H1 (cell line): ENCODE measurements around the gene TSEN2. TPM values are rescaled to one million over a fixed set of nuclear protein-coding genes. Genes with fewer than 3 reads are reported as not detected.

Experiments used
- CTCF ChIA-PET: fragments of 300-600 bp; sonication (Branson Sonifier 250); formaldehyde crosslinking; loops from one replicate; lab custom pipeline; 2021; ENCODE audit not compliant: partially characterized antibody; lab: Charles Lee
- POLR2A ChIA-PET: fragments of 300-600 bp; sonication (Branson Sonifier 250); formaldehyde crosslinking; loops from one replicate; lab custom pipeline; 2021; ENCODE audit warnings: inconsistent platforms; ENCODE audit not compliant: partially characterized antibody; lab: Charles Lee
- DNase-seq, 2 experiments: peaks; one replicate each; pipeline versions ENCODE4 v3.0.0 to v3.0.0-alpha.2; 2010 to 2022; ENCODE audit warnings: low spot score in 2 of 2, low read depth in 1 of 2, mixed read lengths in 1 of 2
- FAIRE-seq: peaks from 2 replicates; lab custom pipeline; 2011; peaks lifted over from hg19 to GRCh38; lab: Jason Lieb, UNC
- H2AFZ ChIP-seq: 2 replicates; pipeline ENCODE4 v1.8.1; 2012; ENCODE audit warnings: low read length, inconsistent platforms
- H2AK5ac ChIP-seq: 2 replicates; pipeline ENCODE4 v1.6.1; 2013; ENCODE audit warnings: low read depth, low read length
- H2BK120ac ChIP-seq: replicated peaks from 2 replicates; pipeline ENCODE3; 2013; ENCODE audit warnings: low read depth, low read length, inconsistent platforms
- H2BK12ac ChIP-seq: 2 replicates; pipeline ENCODE4 v1.6.1; 2013; ENCODE audit warnings: low read depth, low read length
- H2BK15ac ChIP-seq: 2 replicates; pipeline ENCODE4 v1.6.1; 2013; ENCODE audit warnings: low read length
- H2BK20ac ChIP-seq: 2 replicates; pipeline ENCODE4 v1.6.1; 2013; ENCODE audit warnings: low read length
- H2BK5ac ChIP-seq: 2 replicates; pipeline ENCODE4 v1.6.1; 2013; ENCODE audit warnings: low read depth, low read length
- H3K14ac ChIP-seq: 2 replicates; pipeline ENCODE4 v1.6.1; 2013; ENCODE audit warnings: inconsistent platforms; ENCODE audit not compliant: insufficient read length
- H3K18ac ChIP-seq: 2 replicates; pipeline ENCODE4 v1.6.1; 2013; ENCODE audit warnings: low read length; ENCODE audit errors: extremely low read depth
- H3K23ac ChIP-seq: 2 replicates; pipeline ENCODE4 v1.6.1; 2013; ENCODE audit warnings: inconsistent platforms; ENCODE audit not compliant: insufficient read length
- H3K23me2 ChIP-seq: 2 replicates; pipeline ENCODE4 v1.6.1; 2013; ENCODE audit warnings: low read depth, low read length
- H3K27ac ChIP-seq: 2 replicates; pipeline ENCODE4 v1.6.1; 2011; ENCODE audit warnings: low read depth, low read length, inconsistent platforms
- H3K27me3 ChIP-seq, 4 experiments: replicated peaks in 1 of 4; 1 replicate in 1 of 4; 2 replicates in 3 of 4; pipeline versions ENCODE4 v1.6.1 to v1.8.1; 2011 to 2013; ENCODE audit warnings: low read length in 3 of 4, mild to moderate bottlenecking in 3 of 4, inconsistent platforms in 2 of 4, mixed read lengths in 2 of 4, moderate library complexity in 1 of 4; ENCODE audit not compliant: control insufficient read depth in 3 of 4, insufficient read depth in 3 of 4; ENCODE audit errors: extremely low read depth in 1 of 4
- H3K36me3 ChIP-seq, 4 experiments: 2 replicates each; pipeline versions ENCODE4 v1.6.1 to v1.8.1; 2011 to 2013; ENCODE audit warnings: mild to moderate bottlenecking in 4 of 4, low read length in 3 of 4, moderate library complexity in 2 of 4, control low read depth in 1 of 4, inconsistent platforms in 1 of 4; ENCODE audit not compliant: insufficient read depth in 4 of 4, control insufficient read depth in 2 of 4
- H3K4ac ChIP-seq: replicated peaks from 2 replicates; pipeline ENCODE3; 2013; ENCODE audit warnings: low read length, low read depth, mixed read lengths, inconsistent platforms; ENCODE audit not compliant: insufficient read length
- H3K4me1 ChIP-seq, 4 experiments: replicated peaks in 1 of 4; 1 replicate in 1 of 4; 2 replicates in 3 of 4; pipeline versions ENCODE4 v1.6.1 to v1.8.1; 2011 to 2013; ENCODE audit warnings: low read length in 3 of 4, inconsistent platforms in 2 of 4, mixed read lengths in 1 of 4; ENCODE audit not compliant: insufficient read depth in 4 of 4, control insufficient read depth in 3 of 4
- H3K4me2 ChIP-seq, 2 experiments: 2 replicates each; pipeline versions ENCODE4 v1.6.1 to v1.8.1; 2011 to 2013; ENCODE audit warnings: low read depth in 2 of 2, low read length in 2 of 2, control low read depth in 1 of 2, inconsistent platforms in 1 of 2, mild to moderate bottlenecking in 1 of 2; ENCODE audit not compliant: insufficient read depth in 1 of 2
- H3K4me3 ChIP-seq, 4 experiments: fragments of 200-600, 300-600 bp in 1 of 4; sonication (generic), shearing (Covaris generic), sonication (Bioruptor Twin) in 1 of 4; 2 replicates each; pipeline versions ENCODE4 v1.5.1 to v1.8.1; 2011 to 2016; ENCODE audit warnings: low read length in 4 of 4, low read depth in 3 of 4, control low read depth in 2 of 4, inconsistent platforms in 2 of 4, mild to moderate bottlenecking in 2 of 4, mixed read lengths in 1 of 4, moderate library complexity in 1 of 4; ENCODE audit not compliant: insufficient read depth in 2 of 4; ENCODE audit errors: extremely low read depth in 1 of 4
- H3K56ac ChIP-seq: replicated peaks from 2 replicates; pipeline ENCODE3; 2013; ENCODE audit warnings: low read depth, mild to moderate bottlenecking, mixed read lengths, low read length, inconsistent platforms; ENCODE audit not compliant: insufficient read length
- H3K79me1 ChIP-seq: 2 replicates; pipeline ENCODE4 v1.6.1; 2013; ENCODE audit warnings: low read depth, low read length, control low read depth
- H3K79me2 ChIP-seq, 2 experiments: 2 replicates each; pipeline versions ENCODE4 v1.6.1 to v1.8.1; 2012 to 2013; ENCODE audit warnings: low read length in 2 of 2, mild to moderate bottlenecking in 2 of 2, inconsistent platforms in 1 of 2; ENCODE audit not compliant: insufficient read depth in 2 of 2, control insufficient read depth in 1 of 2
- H3K9ac ChIP-seq, 4 experiments: replicated peaks in 1 of 4; 1 replicate in 1 of 4; 2 replicates in 3 of 4; pipeline versions ENCODE4 v1.6.1 to v1.8.1; 2011 to 2013; ENCODE audit warnings: low read depth in 3 of 4, low read length in 3 of 4, control low read depth in 2 of 4, mild to moderate bottlenecking in 2 of 4, moderate library complexity in 2 of 4, inconsistent platforms in 1 of 4; ENCODE audit errors: extremely low read depth in 1 of 4
- H3K9me3 ChIP-seq, 2 experiments: 2 replicates each; pipeline versions ENCODE4 v1.6.1 to v1.8.1; 2012 to 2013; ENCODE audit warnings: mild to moderate bottlenecking in 2 of 2, moderate library complexity in 2 of 2, control low read depth in 1 of 2, inconsistent platforms in 1 of 2, low read depth in 1 of 2, low read length in 1 of 2, mixed read lengths in 1 of 2; ENCODE audit not compliant: insufficient read depth in 2 of 2
- H4K20me1 ChIP-seq, 2 experiments: replicated peaks in 1 of 2; 2 replicates each; pipeline versions ENCODE3 to v1.8.1; 2011 to 2013; ENCODE audit warnings: inconsistent platforms in 2 of 2, low read length in 2 of 2, mild to moderate bottlenecking in 1 of 2; ENCODE audit not compliant: insufficient read depth in 2 of 2, control insufficient read depth in 1 of 2
- H4K5ac ChIP-seq: 2 replicates; pipeline ENCODE4 v1.6.1; 2013; ENCODE audit warnings: low read length, low read depth, mixed read lengths, inconsistent platforms; ENCODE audit not compliant: insufficient read length
- H4K8ac ChIP-seq: 2 replicates; pipeline ENCODE4 v1.8.0; 2013; ENCODE audit warnings: mild to moderate bottlenecking, moderate library complexity, low read length, inconsistent platforms; ENCODE audit not compliant: insufficient read depth; ENCODE audit errors: extremely low read depth
- H4K91ac ChIP-seq: replicated peaks from 2 replicates; pipeline ENCODE3; 2013; ENCODE audit warnings: low read length, mixed read lengths, inconsistent platforms; ENCODE audit not compliant: insufficient read length
- ATF2 ChIP-seq: IDR thresholded peaks from 2 replicates; pipeline ENCODE4 v1.6.1; 2012; ENCODE audit warnings: low read length, inconsistent platforms
- ATF3 ChIP-seq: IDR thresholded peaks from 2 replicates; pipeline ENCODE4 v1.6.1; 2011; ENCODE audit warnings: low read depth, mild to moderate bottlenecking, low read length; ENCODE audit not compliant: insufficient read depth
- BACH1 ChIP-seq: IDR thresholded peaks from 2 replicates; pipeline ENCODE4 v1.6.1; 2012; ENCODE audit warnings: low read length, improper control_type of control experiment
- CBX8 ChIP-seq: fragments of 300-800, 300-1000 bp; sonication (generic); IDR thresholded peaks from 2 replicates; pipeline ENCODE4 v1.7.1; 2016; ENCODE audit warnings: low read depth, low read length, borderline replicate concordance
- CREB1 ChIP-seq: IDR thresholded peaks from 2 replicates; pipeline ENCODE4 v1.6.1; 2012; ENCODE audit warnings: inconsistent platforms
- HDAC2 ChIP-seq, 2 experiments: fragments of 300-600 bp in 1 of 2; sonication (generic) in 1 of 2; IDR thresholded peaks; 2 replicates each; pipeline ENCODE4 v1.6.1; 2011 to 2012; ENCODE audit warnings: low read depth in 2 of 2, low read length in 2 of 2, mild to moderate bottlenecking in 2 of 2, moderate library complexity in 2 of 2, borderline replicate concordance in 1 of 2, inconsistent platforms in 1 of 2
- KDM5A ChIP-seq: fragments of 200-600 bp; IDR thresholded peaks from 2 replicates; pipeline ENCODE4 v1.7.1; 2012; ENCODE audit warnings: mild to moderate bottlenecking, low read length, inconsistent platforms, mixed read lengths
- NANOG ChIP-seq: IDR thresholded peaks from 2 replicates; pipeline ENCODE4 v1.6.1; 2011; ENCODE audit warnings: low read length, low read depth, mild to moderate bottlenecking, inconsistent platforms; ENCODE audit not compliant: insufficient read depth, poor library complexity, severe bottlenecking
- RAD21 ChIP-seq, 2 experiments: IDR thresholded peaks in 1 of 2; conservative IDR thresholded peaks in 1 of 2; 2 replicates each; pipeline ENCODE4 v1.6.1; 2011; ENCODE audit warnings: low read depth in 2 of 2, low read length in 2 of 2, improper control_type of control experiment in 1 of 2, inconsistent platforms in 1 of 2, mild to moderate bottlenecking in 1 of 2, moderate library complexity in 1 of 2
- SP4 ChIP-seq: IDR thresholded peaks from 2 replicates; pipeline ENCODE4 v1.6.1; 2012; ENCODE audit warnings: low read length, inconsistent platforms
- TAF7 ChIP-seq: optimal IDR thresholded peaks from 2 replicates; pipeline ENCODE3; 2011; ENCODE audit warnings: low read depth, mild to moderate bottlenecking, inconsistent platforms, low read length, moderate library complexity, borderline replicate concordance
- WGBS, 2 experiments: shearing (Covaris generic) in 1 of 2; methylation state at CpG; one replicate each; pipeline versions ENCODE4 v1.1.6 to v1.1.7; 2013 to 2015; ENCODE audit warnings: low lambda C conversion rate in 2 of 2, mixed read lengths in 2 of 2, inconsistent platforms in 1 of 2, low coverage in 1 of 2, missing lambda C conversion rate in 1 of 2; ENCODE audit not compliant: insufficient replicate concordance in 2 of 2, insufficient coverage in 1 of 2, insufficient read length in 1 of 2; ENCODE audit errors: extremely low coverage in 1 of 2, missing lambda C conversion rate in 1 of 2; 5-methylcytosine and 5-hydroxymethylcytosine counted together
- polyA plus RNA-seq, 7 experiments: library from polyadenylated mRNA; depleted of rRNA in 3 of 7; stranded (reverse) in 5 of 7; unstranded in 2 of 7; fragments of >200 nt in 5 of 7; fragments of 200-250 nt in 2 of 7; gene quantifications; 1 replicate in 5 of 7; 2 replicates in 1 of 7; 4 replicates in 1 of 7; pipeline versions ENCODE4 v1.2.1 to v1.2.3, GENCODE V29; 2011 to 2013; ENCODE audit warnings: missing spikeins in 2 of 7, mixed read lengths in 2 of 7
- total RNA-seq: library from RNA; stranded (reverse); fragmentation: NEBNext Ultra II Directional; extraction: Animal tissue kit (Norgen Biotek cat#: 25700); gene quantifications from 2 replicates; pipeline ENCODE4 v1.2.1, GENCODE V29; 2021

Gene TSEN2
- total and polyA plus RNA-seq, 2 of the 8 experiments (the other 6 are each of a cell fraction or from before 2014, with no cell fraction given) = 16.1 to 22.4 TPM

GRCh38 chr3:12489368-12489767, 5.1 kb downstream of the TSEN2 start:
- no peak for DNase-seq
- CTCF ChIA-PET = no interaction called here
- Histone ChIP-seq H2BK15ac (no peak overlapping the region), H2BK12ac (no peak overlapping the region), H3K9ac (no peak overlapping the region), H3K36me3 (peaks cover 0 to 37% (median 12%) of the 10 kb centered on the region in 4 experiments; a peak in 6 of 8 replicates), H2BK20ac (no peak overlapping the region), H3K14ac (no peak overlapping the region), H4K8ac (no peak overlapping the region), H2BK5ac (no peak overlapping the region), H3K4me3 (no peak overlapping the region), H3K9me3 (no peaks in the 10 kb centered on the region), H3K27ac (no peak overlapping the region), H4K91ac (no peak overlapping the region), H3K4me2 (no peak overlapping the region), H4K5ac (no peak overlapping the region), H2AFZ (no peak overlapping the region), H2AK5ac (no peak overlapping the region), H4K20me1 (peaks cover 0 to 1% of the 10 kb centered on the region in 2 experiments), H3K4me1 (peaks cover 0 to 3% (median 2%) of the 10 kb centered on the region in 4 experiments; a peak in 2 of 7 replicates), H3K23ac (no peak overlapping the region), H2BK120ac (no peak overlapping the region), H3K27me3 (no peaks in the 10 kb centered on the region), H3K18ac (no peak overlapping the region), H3K23me2 (peaks cover 3% of the 10 kb centered on the region; the same call in 1 of the 2 replicates), H3K79me1 (peaks cover 12% of the 10 kb centered on the region; the same call in 1 of the 2 replicates), H3K79me2 (peaks cover 0 to 37% of the 10 kb centered on the region in 2 experiments; a peak in 2 of 4 replicates), H3K4ac (no peak overlapping the region), H3K56ac (no peak overlapping the region)
- POLR2A ChIA-PET = no interaction called here
- 100% methylated on average over 1 of the region's 1 CpG; no CpG with 5 or more reads in 1 of the 2 experiments for WGBS, 2 experiments
- FAIRE-seq = no peak
- no peak for TF ChIP-seq RAD21 (IDR thresholded peaks at IDR 0.05 in 1 of 2, conservative IDR thresholded peaks at IDR 0.05 in 1 of 2; ENCODE audit: low read depth in 2 of 2, low read length in 2 of 2)
- no peak for TF ChIP-seq ATF2
- TF ChIP-seq NANOG = no peak
- no peak for TF ChIP-seq HDAC2 (IDR thresholded peaks at IDR 0.05; ENCODE audit: borderline replicate concordance in 1 of 2, low read depth in 2 of 2, low read length in 2 of 2)
- no peak for TF ChIP-seq CBX8
- no peak for TF ChIP-seq BACH1
- no peak for TF ChIP-seq KDM5A
- no peak for TF ChIP-seq ATF3
- no peak for TF ChIP-seq SP4
- no peak for TF ChIP-seq TAF7
- TF ChIP-seq CREB1 = no peak
